Right lobe of liver (tissue), 6 donors: ENCODE data around the gene BUD23. TPM values are rescaled to one million over a fixed set of nuclear protein-coding genes. Genes with fewer than 3 reads are reported as not detected.
"Not testable (repeated sequence)": the region's sequence is repeated elsewhere in the genome, so short reads cannot be mapped to it uniquely, and the experiment has no call there.

ENCODE experiments used
- ATAC-seq, 4 donors: fragments of 200-7000 bp; cut with Tn5 transposase; one replicate each; pipeline ENCODE4 v1.9.1; 2020; ENCODE audit warnings: mild to moderate bottlenecking in 4 of 4, moderate library complexity in 4 of 4
- DNase-seq, 3 donors: peaks; one replicate each; pipeline ENCODE4 v3.0.0-alpha.2; 2020
- H3K27ac ChIP-seq, 3 donors: fragments of 200-600 bp; one replicate each; pipeline ENCODE4 v1.8.0; 2022
- H3K27me3 ChIP-seq, 2 donors: fragments of 200-600 bp; one replicate each; pipeline ENCODE4 v1.8.0; 2022
- H3K36me3 ChIP-seq, 4 donors: fragments of 200-600 bp; sonication (generic) in 1 of 4; one replicate each; pipeline versions ENCODE4 v1.5.1 to v1.8.0; 2017 to 2022; ENCODE audit warnings: control low read depth in 1 of 4
- H3K4me1 ChIP-seq, 4 donors: fragments of 200-600 bp; sonication (generic) in 1 of 4; one replicate each; pipeline versions ENCODE4 v1.5.1 to v1.8.0; 2017 to 2022; ENCODE audit warnings: control low read depth in 1 of 4
- H3K4me3 ChIP-seq, 3 donors: fragments of 200-600 bp; one replicate each; pipeline ENCODE4 v1.8.0; 2022
- H3K9me3 ChIP-seq, 4 donors: fragments of 200-600 bp; sonication (generic) in 1 of 4; one replicate each; pipeline versions ENCODE4 v1.5.1 to v1.8.0; 2017 to 2022; ENCODE audit warnings: control low read depth in 1 of 4
- POLR2A ChIP-seq: fragments of 450-650 bp; IDR thresholded peaks from one replicate; pipeline ENCODE4 v1.6.1; 2017; ENCODE audit warnings: antibody characterized with exemption, mild to moderate bottlenecking
- WGBS: methylation state at CpG from one replicate; pipeline ENCODE4 v1.1.6; 2018; ENCODE audit warnings: low coverage, low lambda C conversion rate; ENCODE audit not compliant: insufficient coverage; ENCODE audit errors: missing lambda C conversion rate; 5-methylcytosine and 5-hydroxymethylcytosine counted together
- intact Hi-C, 2 donors: fragments of 100-400 bp; cut with DNase I; formaldehyde crosslinking; loops; one replicate each; pipeline versions ENCODE4 v1.11.2 to v1.14.1; 2022
- total RNA-seq, 6 experiments: library from RNA; depleted of rRNA in 2 of 6; stranded (reverse); fragments of >200 nt in 2 of 6; fragmentation: NEBNext Ultra II Directional in 3 of 6; extraction: Animal tissue kit (Norgen Biotek cat#: 25700) in 3 of 6; gene quantifications; one replicate each; pipeline versions ENCODE4 v1.1.0 to v1.2.4, GENCODE V29; 2016 to 2023
- TF ChIP-seq, protein P1 (sequence below), 4 donors: fragments of 200-600 bp in 3 of 4; fragments of 450-650 bp in 1 of 4; IDR thresholded peaks; one replicate each; pipeline versions ENCODE4 v1.5.1 to v1.8.0; 2016 to 2022; ENCODE audit warnings: antibody characterized with exemption in 4 of 4, mild to moderate bottlenecking in 2 of 4
- donor health status: DM: no; HTN: yes; CAD: no.
- donor health status: DM: no; HTN: no; CAD: no.
- donor health status: DM: no; HTN: no; CAD: no.
- donor health status: DM: no; HTN: yes; CAD: no.
- donor health status: DM: no; HTN: yes; CAD: no.

BUD23 gene
- total RNA-seq, 6 experiments from 2014 or later: 24.1 to 35.0 (median 29.2) TPM

DNA sequence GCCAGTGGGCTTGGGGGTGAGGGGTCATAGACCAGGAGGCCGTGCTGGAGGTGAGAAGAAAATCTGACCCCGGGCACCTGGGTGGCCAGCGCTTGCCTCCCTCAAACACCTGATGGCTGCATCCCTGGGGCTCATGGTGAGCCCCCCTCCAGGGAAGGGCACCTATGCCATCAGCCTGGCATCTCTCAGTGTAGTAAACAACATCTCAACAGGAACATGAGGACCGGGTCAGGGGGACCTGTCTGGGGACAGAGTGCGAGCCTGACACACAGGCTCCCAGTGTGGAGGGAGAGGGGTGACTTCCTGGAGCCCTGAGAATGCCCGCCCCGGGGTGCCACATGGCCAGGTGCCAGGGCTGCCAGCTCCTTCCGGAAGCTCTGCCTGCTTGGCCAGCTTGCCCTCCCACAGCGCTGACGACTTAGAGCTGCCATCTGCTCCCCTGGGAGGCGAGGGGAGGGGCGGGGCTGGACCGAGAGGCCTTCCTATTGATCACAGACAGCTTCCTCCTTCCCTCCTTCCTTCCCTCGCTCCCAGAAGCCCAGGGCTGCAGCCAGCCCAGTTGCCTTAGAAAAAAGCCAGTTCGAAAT, 23.7 kb downstream of the BUD23 start:
- peak in 1 of 4 donors; percentile 6 for ATAC-seq
- no peak overlapping the region for H3K27ac ChIP-seq
- no peaks in the 10 kb centered on the region for H3K27me3 ChIP-seq
- no peaks in the 10 kb centered on the region for H3K36me3 ChIP-seq
- H3K9me3 ChIP-seq: no peaks in the 10 kb centered on the region
- no peak for TF ChIP-seq POLR2A
- TF ChIP-seq, protein P1, sequence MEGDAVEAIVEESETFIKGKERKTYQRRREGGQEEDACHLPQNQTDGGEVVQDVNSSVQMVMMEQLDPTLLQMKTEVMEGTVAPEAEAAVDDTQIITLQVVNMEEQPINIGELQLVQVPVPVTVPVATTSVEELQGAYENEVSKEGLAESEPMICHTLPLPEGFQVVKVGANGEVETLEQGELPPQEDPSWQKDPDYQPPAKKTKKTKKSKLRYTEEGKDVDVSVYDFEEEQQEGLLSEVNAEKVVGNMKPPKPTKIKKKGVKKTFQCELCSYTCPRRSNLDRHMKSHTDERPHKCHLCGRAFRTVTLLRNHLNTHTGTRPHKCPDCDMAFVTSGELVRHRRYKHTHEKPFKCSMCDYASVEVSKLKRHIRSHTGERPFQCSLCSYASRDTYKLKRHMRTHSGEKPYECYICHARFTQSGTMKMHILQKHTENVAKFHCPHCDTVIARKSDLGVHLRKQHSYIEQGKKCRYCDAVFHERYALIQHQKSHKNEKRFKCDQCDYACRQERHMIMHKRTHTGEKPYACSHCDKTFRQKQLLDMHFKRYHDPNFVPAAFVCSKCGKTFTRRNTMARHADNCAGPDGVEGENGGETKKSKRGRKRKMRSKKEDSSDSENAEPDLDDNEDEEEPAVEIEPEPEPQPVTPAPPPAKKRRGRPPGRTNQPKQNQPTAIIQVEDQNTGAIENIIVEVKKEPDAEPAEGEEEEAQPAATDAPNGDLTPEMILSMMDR (IDR thresholded peaks at IDR 0.05): no peak
- DNase-seq: peak in 1 of 3 donors; percentile 52
- no peaks in the 10 kb centered on the region for H3K4me1 ChIP-seq
- intact Hi-C loops: no loop called here
- 57% methylated on average over 6 of the region's 15 CpGs for WGBS
- no peak overlapping the region for H3K4me3 ChIP-seq

DNA sequence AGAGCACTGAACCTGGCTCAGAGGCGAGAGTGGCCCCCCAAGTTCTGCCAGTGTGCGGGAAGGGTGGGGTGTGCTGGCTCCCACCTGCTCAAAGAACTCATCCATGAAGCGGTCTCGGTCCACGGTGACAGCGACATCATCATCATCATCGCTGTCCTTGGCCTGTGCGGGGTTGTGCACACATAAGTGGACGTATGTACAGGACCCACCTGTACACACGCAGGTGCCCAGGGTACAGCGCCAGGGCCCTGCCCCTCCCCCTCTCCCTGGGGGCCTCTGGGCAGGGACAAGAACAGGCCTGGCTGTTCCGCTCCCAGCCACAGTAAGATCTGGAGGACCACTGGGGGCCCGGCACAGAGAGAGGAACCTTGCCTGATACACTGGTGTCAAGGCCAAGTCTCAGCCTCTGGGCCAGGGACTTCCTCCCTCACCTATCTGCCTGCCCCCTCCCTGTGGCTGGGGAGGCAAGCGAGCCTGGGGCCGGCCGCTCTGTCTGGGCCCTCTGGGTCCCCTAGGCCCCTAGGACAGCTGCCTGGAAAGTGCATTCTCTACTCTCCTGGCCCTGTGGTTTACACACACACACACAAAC, 25.7 kb downstream of the BUD23 start:
- Histone ChIP-seq H3K27me3 (no peaks in the 10 kb centered on the region), H3K4me3 (no peak overlapping the region), H3K4me1 (no peaks in the 10 kb centered on the region), H3K9me3 (no peaks in the 10 kb centered on the region), H3K36me3 (no peaks in the 10 kb centered on the region), H3K27ac (no peak overlapping the region)
- intact Hi-C loops: no loop called here
- no CpG with 5 or more reads among the region's 16 CpGs for WGBS
- DNase-seq: no peak
- TF ChIP-seq, protein P1 (IDR thresholded peaks at IDR 0.05): no peak
- no peak for TF ChIP-seq POLR2A
- ATAC-seq: no peak

DNA sequence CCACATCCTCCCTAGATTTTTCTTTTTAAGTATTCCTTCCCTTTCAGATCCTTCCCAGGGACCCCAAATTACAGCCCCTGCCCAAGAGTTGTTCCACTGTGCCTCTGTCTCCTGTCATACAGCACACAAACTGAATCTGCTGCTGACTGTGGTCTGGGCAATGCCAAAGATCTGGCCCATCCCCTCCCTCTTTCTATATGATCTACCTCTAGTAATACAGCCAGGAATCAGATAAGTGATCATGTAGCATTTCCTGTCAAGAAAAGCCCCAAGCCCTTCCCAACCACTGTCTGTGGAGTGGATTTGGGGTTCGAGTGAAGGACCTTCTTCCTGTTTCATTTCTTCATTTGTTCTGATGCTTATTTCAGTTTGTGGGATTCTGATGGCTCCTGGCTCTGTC, 29.4 kb downstream of the BUD23 start:
- TF ChIP-seq, protein P1 (IDR thresholded peaks at IDR 0.05): no peak
- no peak for TF ChIP-seq POLR2A
- Histone ChIP-seq H3K4me1 (no peaks in the 10 kb centered on the region), H3K27me3 (no peaks in the 10 kb centered on the region), H3K27ac (no peak overlapping the region), H3K4me3 (no peak overlapping the region), H3K9me3 (no peaks in the 10 kb centered on the region), H3K36me3 (no peaks in the 10 kb centered on the region)
- DNase-seq (no peak), ATAC-seq (no peak)
- intact Hi-C loops: no loop called here
- WGBS: 40% methylated on average over 1 of the region's 1 CpG

DNA sequence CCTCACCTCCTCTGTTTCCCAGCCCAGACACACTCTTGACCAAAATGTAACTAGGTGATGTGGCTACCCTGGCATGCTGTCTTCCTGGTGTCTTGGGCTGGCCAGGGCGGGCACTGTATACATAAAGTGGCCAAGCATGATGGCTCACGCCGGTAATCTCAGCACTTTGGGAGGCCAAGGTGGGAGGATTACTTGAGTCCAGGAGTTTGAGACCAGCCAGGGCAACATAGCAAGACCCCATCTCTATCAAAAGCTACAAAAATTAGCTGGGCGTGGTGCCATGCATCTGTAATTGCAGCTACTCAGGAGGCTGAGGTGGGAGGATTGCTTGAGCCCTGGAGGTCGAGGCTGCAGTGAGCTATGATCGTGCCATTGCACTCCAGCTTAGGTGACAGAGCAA, 29.9 kb downstream of the BUD23 start:
- H3K27me3 ChIP-seq, DNase-seq, ATAC-seq, H3K27ac ChIP-seq, H3K4me3 ChIP-seq, H3K4me1 ChIP-seq, H3K36me3 ChIP-seq, intact Hi-C loops, H3K9me3 ChIP-seq: not testable (repeated sequence)
- WGBS: 95% methylated on average over 6 of the region's 6 CpGs

DNA sequence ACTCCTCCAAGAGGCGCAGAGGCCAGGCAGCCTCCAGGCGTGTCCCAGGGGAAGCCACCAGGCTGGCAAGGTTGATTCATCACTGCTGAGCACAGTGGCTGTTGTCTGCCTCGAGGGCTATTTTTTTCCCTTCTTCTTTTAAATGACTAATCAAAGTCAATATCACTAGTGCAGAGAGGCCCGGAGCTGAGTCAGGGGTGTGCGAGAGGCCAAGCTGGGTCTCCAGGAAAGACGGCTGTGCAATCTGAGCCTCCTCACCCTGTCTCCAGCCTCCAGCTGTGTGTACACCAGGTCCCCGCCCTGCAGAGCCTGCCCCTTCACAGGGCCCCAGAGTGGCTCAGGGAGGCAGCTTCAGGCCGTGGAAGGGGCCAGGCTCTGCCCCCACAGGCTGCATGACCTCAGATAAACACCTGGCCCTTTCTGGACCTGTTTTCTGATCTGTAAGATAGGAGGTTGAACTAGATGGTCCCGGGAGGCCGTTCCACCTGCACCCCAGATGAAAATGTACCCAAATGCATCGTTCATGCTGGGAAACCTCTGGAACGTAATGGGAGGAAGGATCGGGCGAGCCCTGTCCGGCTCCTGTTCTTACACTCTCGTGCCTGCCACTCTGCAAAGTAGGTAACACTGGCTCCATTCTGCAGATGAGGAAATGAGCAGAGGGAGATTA, 32.4 kb downstream of the BUD23 start:
- no peak overlapping the region for H3K27ac ChIP-seq
- no peak for DNase-seq
- TF ChIP-seq, protein P1 (IDR thresholded peaks at IDR 0.05): no peak
- no peak for TF ChIP-seq POLR2A
- intact Hi-C loops: no loop called here
- H3K9me3 ChIP-seq: no peaks in the 10 kb centered on the region
- no peak for ATAC-seq
- no peak overlapping the region for H3K4me3 ChIP-seq
- 73% methylated on average over 12 of the region's 16 CpGs for WGBS
- no peaks in the 10 kb centered on the region for H3K27me3 ChIP-seq
- H3K4me1 ChIP-seq: peaks cover 0 to under 1% (median 0%) of the 10 kb centered on the region in 4 donors
- H3K36me3 ChIP-seq: no peaks in the 10 kb centered on the region
